GM19351 (cell line): Measurements from ENCODE around the gene GPR42.
"Not testable (repeated sequence)": the region's sequence is repeated elsewhere in the genome, so short reads cannot be mapped to it uniquely, and the experiment has no call there.

Experiments
- ATAC-seq: cut with Tn5 transposase; IDR thresholded peaks from one replicate; pipeline ENCODE4 v1.9.1; 2021; ENCODE audit warnings: mild to moderate bottlenecking, moderate library complexity; ENCODE audit not compliant: unreplicated experiment

GPR42 gene

DNA sequence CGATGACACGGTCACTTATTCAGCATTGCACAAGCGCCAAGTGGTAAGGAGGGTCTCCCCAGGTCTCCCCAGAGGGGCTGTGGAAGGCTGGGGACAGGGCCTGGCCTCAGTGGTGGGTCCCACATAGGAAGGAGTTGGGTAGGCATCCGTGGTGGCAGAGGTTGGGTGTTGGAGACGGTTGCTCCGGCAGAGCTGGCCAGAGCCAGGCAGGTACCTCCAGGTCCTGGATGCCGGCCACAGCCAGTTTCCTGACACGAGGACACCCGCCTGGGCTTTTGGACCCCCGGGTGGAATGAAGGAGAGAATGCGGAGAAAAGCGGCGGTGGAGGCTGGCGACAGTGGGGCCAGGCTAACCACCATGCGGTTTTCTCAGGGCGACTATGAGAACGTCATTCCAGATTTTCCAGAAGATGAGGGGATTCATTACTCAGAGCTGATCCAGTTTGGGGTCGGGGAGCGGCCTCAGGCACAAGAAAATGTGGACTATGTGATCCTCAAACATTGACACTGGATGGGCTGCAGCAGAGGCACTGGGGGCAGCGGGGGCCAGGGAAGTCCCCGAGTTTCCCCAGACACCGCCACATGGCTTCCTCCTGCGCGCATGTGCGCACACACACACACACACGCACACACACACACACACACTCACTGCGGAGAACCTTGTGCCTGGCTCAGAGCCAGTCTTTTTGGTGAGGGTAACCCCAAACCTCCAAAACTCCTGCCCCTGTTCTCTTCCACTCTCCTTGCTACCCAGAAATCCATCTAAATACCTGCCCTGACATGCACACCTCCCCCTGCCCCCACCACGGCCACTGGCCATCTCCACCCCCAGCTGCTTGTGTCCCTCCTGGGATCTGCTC, 24.4 kb upstream of the GPR42 start:
- ATAC-seq, result no peak

DNA sequence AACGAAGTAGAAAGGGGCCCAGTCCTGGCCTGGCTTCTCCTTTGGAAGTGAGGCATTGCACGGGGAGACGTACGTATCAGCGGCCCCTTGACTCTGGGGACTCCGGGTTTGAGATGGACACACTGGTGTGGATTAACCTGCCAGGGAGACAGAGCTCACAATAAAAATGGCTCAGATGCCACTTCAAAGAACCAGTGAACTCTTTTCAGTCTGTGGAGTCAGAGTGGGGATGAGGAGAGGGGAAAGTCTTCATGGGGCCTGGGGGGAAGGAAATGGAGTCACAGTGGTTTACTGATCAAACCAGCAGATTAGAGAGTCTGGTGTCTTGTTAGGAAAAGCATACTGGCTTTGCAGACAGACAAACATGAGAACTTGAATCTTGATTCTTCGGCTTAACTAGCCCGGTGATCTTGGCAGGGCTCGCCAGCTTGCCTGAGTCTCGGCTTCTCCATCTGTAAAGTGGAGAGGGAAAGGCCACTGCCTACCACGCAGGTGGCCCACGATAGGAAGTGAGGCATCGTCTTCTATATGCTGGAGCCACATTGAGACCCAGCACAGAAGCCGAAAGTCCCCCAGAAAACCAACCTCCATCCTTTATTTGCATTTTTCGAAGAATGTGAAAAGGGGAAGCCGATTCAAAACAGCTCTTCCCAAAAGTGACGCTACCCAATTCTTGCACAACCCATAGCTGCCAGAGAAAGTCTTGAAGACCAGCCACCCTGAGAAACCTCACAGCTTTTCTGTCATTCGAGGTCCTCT, 23.5 kb upstream of the GPR42 start, which contains the start of gene FFAR1:
Gene FFAR1, plus strand, starts transcription at position 732 of the 759 bp plus-strand sequence. CDS start 3,650 bp downstream, outside the sequence.
- ATAC-seq, result peak; percentile 47

DNA sequence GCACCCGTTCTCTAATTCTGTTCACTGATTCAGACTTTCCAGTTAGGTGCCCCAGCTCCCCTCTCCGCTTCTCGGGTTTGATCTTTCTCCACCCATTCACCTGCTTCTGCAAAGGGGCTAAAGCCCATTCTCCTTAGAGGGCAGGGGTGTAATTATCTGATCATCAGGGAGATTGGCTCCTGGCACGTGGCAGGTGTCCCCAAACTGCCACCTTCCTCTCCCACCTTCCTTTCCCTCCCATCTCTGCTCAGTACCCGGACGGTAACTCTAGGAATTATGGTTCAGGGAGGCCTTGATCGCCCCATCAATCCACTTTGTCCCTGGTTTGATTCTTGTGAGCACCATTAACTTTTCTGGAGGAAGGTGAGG, 23.0 kb upstream of the GPR42 start:
- ATAC-seq, result no peak

DNA sequence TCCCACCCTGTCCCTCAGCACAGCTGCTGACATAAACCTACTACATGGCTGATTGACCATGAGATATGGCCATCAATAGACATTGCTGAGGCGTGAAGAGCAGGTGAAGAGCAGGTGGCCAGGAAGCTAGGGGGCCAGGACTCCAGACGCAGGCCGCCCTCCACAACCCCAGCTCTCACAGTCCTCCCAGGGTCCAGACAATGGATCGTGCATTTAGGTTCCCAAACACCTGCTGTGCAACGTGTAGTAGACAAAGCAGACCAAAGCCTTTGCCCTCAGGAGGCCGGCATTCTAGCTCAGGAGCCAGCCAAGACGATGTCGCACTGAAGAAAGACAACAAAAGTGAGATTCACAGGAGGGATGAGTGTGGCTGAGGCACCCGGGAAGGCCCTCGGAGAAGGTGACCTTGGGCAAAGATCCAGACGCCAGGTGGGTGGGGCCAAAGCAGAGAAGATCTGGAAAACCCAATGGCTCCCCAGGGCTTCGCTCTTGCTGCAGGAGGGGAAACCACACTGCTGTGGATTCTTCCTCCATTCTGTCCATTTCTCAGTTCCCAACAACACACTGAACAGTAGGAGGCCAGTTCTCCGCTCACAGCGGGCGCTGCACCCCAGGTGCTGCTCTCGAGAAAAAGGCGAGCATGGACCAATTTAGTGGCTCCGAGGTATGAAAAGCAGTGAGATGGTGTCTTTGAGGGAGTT, 21.8 kb upstream of the GPR42 start:
- no peak for ATAC-seq

DNA sequence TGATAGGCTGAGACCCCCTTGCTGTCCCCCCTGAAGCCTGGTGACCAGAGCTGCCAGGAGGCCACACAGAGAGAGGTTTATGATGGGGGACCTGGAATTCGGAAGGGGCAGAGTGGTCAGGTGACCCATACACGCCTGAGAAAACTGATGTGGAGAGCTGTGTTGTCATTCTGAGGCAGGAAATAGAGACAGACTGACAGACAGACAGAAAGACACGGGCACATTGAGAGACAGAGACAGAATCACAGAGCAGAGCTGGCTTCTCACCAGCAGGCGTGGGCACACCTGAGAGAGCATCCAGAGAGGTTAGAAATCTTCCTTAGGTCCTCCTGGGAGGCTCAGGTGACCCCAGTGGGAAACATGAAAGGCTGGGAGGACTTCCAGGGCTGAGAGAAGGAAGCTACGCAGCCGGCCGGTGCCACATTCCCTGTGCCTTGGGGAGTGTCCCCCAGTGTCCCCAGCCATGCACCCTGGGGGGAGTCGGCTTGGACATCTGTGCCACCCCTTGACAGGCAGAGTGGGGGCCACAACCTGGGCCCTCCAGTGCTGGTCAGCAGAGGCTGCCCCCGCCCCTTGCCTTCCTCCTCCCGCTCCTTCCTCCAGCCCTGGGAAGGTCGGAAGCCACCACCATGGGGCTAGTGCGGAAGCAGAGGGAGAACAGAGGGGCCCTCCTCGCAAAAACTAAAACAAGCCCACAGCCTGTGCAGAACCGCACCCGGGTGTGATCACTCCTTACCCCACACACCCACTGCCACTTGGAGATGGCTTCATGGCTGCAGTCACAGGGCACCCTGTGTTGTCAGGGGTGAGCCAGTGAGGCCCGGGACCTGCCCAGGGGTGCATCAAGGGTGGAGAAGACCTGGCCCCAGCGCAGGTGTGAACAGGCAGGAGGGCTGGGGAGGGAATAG, 21.0 kb upstream of the GPR42 start:
- no peak for ATAC-seq

DNA sequence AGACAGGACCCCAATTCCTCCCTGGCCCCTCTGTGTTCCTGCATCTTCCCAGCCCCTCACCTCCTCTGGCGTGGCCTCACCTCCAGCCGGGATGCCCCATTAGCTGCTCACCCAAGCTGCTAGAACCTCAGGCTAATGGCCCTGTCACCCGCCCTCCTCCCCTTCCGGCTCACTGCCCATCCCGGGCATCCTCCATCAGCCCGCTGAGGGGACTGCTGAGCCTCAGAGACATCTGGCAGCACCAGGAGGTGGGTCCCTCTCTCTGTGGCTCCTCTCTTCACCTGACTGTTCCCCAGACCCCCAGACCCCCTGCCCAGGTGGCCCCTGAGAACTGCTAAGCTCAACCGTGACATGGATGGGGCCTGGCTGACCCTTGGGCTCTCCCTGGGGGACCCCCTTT, 20.3 kb upstream of the GPR42 start:
- no peak for ATAC-seq

DNA sequence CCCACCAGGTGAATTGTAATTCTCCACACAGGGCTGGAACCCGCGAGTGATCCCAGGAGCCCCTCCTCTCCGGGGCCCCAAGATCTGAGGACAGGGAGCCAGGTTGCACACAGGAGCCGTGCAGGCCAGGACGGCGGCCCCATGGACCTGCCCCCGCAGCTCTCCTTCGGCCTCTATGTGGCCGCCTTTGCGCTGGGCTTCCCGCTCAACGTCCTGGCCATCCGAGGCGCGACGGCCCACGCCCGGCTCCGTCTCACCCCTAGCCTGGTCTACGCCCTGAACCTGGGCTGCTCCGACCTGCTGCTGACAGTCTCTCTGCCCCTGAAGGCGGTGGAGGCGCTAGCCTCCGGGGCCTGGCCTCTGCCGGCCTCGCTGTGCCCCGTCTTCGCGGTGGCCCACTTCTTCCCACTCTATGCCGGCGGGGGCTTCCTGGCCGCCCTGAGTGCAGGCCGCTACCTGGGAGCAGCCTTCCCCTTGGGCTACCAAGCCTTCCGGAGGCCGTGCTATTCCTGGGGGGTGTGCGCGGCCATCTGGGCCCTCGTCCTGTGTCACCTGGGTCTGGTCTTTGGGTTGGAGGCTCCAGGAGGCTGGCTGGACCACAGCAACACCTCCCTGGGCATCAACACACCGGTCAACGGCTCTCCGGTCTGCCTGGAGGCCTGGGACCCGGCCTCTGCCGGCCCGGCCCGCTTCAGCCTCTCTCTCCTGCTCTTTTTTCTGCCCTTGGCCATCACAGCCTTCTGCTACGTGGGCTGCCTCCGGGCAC, 19.3 kb upstream of the GPR42 start:
- no peak for ATAC-seq

DNA sequence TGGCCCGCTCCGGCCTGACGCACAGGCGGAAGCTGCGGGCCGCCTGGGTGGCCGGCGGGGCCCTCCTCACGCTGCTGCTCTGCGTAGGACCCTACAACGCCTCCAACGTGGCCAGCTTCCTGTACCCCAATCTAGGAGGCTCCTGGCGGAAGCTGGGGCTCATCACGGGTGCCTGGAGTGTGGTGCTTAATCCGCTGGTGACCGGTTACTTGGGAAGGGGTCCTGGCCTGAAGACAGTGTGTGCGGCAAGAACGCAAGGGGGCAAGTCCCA, 18.8 kb upstream of the GPR42 start:
- ATAC-seq, result no peak

DNA sequence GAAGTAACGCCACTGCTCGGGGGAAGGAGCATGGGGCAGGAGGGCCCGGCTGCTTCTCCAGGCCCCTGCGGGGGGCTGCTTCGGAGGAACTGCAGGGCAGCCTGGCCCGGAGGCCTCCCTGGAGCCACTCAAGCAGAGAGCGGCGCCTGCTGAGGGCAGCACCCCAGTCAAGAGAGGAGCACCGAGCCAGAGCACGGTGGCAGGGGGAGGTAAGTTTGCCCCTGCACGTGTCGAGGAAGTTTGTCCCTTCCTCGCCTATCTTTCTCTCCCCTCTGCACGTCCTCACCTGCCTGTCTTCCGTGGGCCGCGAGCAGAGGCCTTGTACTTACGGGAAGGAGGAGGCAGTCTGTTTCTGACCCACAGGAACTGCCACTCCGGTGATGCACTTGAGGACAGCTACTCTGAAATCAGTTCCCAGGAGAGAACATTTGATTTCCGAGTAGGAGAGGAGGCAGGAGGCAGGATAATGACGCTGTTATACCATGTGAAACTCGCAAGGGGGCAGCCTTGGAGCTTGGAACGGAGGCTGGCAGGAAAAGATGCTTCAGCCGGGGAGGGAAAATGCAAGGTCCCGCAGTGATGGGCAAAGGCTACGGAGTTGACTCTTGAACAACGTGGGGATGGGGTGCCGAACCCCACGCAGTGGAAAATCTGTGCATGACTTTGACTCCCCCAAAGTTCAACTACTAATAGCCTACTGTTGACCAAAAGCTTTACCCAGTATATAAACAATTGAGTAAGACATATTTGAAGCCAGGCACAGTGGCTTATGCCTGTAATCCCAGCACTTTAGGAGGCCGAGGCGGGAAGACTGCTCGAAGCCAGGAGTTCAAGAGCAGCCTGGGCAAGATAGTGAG, 18.2 kb upstream of the GPR42 start:
- ATAC-seq, result no peak

DNA sequence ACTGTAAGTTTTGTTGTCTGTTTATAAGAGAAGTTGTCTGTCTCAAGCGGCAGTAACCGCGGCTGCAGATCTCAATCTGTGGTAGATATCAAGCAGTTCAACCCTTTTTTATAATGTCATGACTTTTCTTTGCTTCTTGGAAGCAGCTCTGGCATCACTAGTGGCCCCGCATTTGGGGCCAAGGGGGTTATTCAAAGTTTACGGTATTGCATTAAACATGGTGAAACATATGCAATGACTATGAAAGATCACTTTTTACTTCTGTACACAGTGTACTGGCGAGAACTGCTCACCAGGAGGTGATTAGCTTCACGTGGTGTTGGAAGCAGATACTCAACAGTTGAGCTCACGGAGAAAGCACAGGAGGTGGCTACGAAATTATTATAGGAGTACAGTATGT, 17.2 kb upstream of the GPR42 start:
- no peak for ATAC-seq

DNA sequence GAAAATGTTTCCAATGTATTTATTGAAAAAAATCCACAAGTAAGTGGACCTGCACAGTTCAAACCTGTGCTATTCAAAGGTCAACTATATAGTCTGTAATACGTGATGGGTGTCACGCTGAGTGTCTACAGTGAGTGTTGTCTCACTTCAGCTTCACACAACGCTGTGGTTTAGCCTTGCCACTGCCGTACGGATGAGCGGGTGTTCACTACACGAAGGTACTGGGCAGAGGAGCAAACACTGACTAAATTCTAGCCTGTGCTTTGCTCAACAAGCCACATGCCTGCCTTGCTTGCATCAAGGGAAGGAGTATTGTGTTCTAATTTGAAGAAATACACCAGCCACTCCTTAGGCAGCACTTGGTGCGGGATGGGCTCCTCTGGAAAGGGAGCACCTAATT, 16.0 kb upstream of the GPR42 start:
- no peak for ATAC-seq

DNA sequence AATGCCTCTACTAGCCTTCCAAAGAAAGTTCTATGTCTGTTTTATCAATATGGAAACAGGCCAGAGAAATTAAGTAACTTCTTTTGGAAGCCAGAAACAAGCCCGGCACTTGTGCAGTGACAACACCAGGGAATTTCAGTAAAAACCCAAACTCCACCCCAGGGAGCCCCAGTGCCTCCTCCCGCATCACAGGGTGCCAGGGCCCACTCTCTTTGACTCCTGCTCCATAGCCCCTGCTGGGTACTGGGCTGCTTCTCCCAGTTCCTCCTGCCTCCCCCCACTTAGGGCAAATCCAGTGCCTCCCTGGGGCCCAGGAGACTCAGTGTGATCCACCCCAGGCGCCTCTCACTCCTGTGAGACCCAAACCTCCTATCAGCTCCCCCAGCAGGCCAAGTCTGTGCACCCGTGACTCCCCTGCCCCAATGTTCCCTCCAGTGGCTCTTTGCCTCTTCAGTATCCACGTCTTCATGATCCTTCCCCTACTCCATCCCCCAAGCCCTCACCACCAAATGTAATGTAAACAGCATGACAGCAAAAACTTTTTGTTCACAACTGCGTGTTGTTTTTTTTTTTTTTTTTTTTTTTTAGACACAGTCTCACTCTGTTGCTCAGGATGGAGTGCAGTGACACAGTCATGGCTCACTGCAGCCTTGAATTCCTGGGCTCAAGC, 14.9 kb upstream of the GPR42 start:
- ATAC-seq, result no peak

DNA sequence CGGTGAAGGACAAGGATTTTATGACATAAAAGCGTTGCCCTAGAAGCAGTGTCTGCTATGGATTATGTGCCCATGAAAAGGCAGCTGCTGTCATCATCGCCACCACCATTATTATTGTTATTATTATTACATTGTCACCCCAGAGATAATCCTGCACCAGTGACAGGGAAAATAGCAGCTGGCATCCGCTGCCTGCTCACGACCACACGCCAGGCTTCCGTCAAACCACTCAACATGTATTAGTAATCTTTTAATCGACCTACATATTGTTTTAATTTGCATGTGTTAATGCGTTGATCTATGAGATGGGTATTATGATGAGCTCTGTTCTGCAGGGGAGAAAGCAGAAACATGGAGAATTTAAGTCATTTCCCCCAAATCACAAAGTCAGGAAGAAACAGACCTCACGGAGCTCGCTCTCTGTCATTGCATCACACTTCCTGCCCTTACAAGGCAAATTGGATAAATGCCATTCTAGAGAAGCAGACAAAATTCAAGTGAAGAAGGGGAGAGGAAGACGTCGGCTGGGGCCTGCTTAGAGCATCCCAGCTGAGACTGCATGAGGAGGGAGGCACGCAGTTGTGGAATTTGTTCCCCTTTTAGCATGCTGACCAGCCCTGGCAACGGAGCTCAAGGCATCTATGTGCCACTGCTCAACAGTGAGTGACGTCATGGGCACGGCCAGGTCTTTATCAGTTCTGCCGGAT, 12.8 kb upstream of the GPR42 start, which contains the start of gene FFAR3:
Gene FFAR3, plus strand, starts transcription at position 594 of the 707 bp plus-strand sequence. CDS start 431 bp downstream, outside the sequence.
- ATAC-seq, result no peak

DNA sequence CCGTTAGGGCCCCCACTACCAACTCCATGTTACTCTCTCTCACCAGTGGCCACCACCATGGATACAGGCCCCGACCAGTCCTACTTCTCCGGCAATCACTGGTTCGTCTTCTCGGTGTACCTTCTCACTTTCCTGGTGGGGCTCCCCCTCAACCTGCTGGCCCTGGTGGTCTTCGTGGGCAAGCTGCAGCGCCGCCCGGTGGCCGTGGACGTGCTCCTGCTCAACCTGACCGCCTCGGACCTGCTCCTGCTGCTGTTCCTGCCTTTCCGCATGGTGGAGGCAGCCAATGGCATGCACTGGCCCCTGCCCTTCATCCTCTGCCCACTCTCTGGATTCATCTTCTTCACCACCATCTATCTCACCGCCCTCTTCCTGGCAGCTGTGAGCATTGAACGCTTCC, 12.0 kb upstream of the GPR42 start:
- ATAC-seq, result not testable (repeated sequence)

DNA sequence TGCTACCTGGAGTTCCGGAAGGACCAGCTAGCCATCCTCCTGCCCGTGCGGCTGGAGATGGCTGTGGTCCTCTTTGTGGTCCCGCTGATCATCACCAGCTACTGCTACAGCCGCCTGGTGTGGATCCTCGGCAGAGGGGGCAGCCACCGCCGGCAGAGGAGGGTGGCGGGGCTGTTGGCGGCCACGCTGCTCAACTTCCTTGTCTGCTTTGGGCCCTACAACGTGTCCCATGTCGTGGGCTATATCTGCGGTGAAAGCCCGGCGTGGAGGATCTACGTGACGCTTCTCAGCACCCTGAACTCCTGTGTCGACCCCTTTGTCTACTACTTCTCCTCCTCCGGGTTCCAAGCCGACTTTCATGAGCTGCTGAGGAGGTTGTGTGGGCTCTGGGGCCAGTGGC, 11.5 kb upstream of the GPR42 start:
- not testable (repeated sequence) for ATAC-seq

DNA sequence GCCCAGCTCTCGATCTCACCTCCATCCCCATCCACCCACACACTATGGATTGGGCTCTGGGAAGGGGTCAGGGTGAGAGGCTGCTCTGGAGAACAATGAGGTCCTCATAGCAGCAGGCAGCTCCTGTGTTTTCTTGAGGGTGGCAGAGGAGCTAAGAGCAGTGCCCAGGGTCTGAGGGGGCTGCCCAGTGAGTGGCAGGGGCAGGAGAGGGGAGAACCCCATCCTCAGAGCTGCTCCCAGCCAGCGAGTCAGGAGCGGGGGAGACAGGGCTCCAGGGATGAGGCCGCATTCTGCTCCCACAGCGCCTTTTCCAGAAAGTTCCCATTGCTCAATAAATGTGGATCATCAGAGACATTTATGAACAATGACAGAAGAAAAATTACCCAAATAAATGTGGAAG, 10.8 kb upstream of the GPR42 start:
- not testable (repeated sequence) for ATAC-seq

DNA sequence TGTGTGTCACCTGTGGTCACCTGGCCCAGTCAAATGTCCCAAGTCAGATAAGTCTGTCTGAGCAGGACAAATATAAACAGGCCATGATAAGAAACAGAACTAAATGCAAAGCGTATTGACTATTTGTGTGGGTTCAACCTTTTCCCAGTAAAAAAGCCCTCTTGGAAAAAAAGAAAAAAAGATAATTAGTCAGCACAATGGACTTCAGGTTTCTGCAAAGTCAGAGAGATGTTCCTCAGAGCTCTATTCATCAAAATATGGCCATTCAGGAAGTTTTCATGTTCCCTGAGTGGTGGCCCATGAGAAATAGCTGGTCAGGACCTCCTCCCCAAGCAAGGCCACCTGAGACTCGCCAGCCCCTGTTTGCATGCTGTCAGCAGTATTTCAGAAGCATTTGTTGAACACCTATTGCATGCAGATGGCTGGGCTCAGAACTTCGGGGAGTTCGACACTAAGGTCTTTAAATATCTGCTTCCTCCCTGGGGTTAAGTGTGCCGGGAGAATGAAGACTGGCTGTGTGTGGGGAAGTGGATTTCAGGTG, 9.9 kb upstream of the GPR42 start:
- ATAC-seq, result no peak
